Upper lobe of left lung (tissue), 6 donors: Measurements from ENCODE around the gene ADCY4. TPM values are rescaled to one million over a fixed set of nuclear protein-coding genes. Genes with fewer than 3 reads are reported as not detected.

Experiments used
- ATAC-seq, 2 donors: fragments of 200-7000 bp; cut with Tn5 transposase; one replicate each; pipeline ENCODE4 v1.9.1; 2022; ENCODE audit warnings: mild to moderate bottlenecking in 2 of 2, moderate library complexity in 2 of 2; ENCODE audit not compliant: low FRiP score in 2 of 2
- DNase-seq, 2 donors: peaks; one replicate each; pipeline ENCODE4 v3.0.0-alpha.2; 2019 to 2020
- H3K27ac ChIP-seq, 4 donors: fragments of 200-600 bp; sonication (generic); one replicate each; pipeline ENCODE4 v1.5.1; 2016 to 2019
- H3K27me3 ChIP-seq, 4 donors: fragments of 200-600 bp; sonication (generic); one replicate each; pipeline ENCODE4 v1.5.1; 2017 to 2019
- H3K36me3 ChIP-seq, 4 donors: fragments of 200-600 bp; sonication (generic); one replicate each; pipeline ENCODE4 v1.5.1; 2016 to 2019
- H3K4me1 ChIP-seq, 4 donors: fragments of 200-600 bp; sonication (generic); one replicate each; pipeline ENCODE4 v1.5.1; 2018 to 2019
- H3K4me3 ChIP-seq, 4 donors: fragments of 200-600 bp; sonication (generic); one replicate each; pipeline ENCODE4 v1.5.1; 2017 to 2019; ENCODE audit warnings: mild to moderate bottlenecking in 2 of 4, moderate library complexity in 1 of 4
- H3K9me3 ChIP-seq, 4 donors: fragments of 200-600 bp; sonication (generic); one replicate each; pipeline ENCODE4 v1.5.1; 2018 to 2019
- EP300 ChIP-seq, 4 donors: sonication (generic); formaldehyde crosslinking; IDR thresholded peaks; one replicate each; pipeline ENCODE4 v1.5.1; 2017; ENCODE audit warnings: antibody characterized with exemption in 4 of 4, control low read depth in 2 of 4
- POLR2A ChIP-seq, 4 donors: fragments of 450-650 bp; IDR thresholded peaks; one replicate each; pipeline ENCODE4 v1.5.1; 2016 to 2017; ENCODE audit warnings: antibody characterized with exemption in 4 of 4, mild to moderate bottlenecking in 2 of 4
- POLR2AphosphoS5 ChIP-seq, 2 donors: sonication (generic); formaldehyde crosslinking; IDR thresholded peaks; one replicate each; pipeline ENCODE4 v1.5.1; 2017; ENCODE audit warnings: antibody characterized with exemption in 2 of 2
- WGBS, 2 donors: methylation state at CpG; one replicate each; pipeline ENCODE4 v1.1.5; 2017 to 2018; 5-methylcytosine and 5-hydroxymethylcytosine counted together
- total RNA-seq, 6 donors: library from RNA; depleted of rRNA in 4 of 6; stranded (reverse); fragments of >200 nt in 4 of 6; gene quantifications; one replicate each; pipeline versions ENCODE4 v1.1.0 to v1.2.1, GENCODE V29; 2016 to 2021
- TF ChIP-seq, protein P1 (sequence below), 6 experiments: fragments of 450-650 bp in 4 of 6; fragments of 200-600 bp in 2 of 6; sonication (generic) in 2 of 6; IDR thresholded peaks; one replicate each; pipeline ENCODE4 v1.5.1; 2016 to 2019; ENCODE audit warnings: antibody characterized with exemption in 6 of 6
- donor health status: DM: no; HTN: no; CAD: no; lungs with moderate emphysema.
- donor health status: DM: no; HTN: yes; CAD: no; lungs with severe emphysema.

ADCY4 gene
- 100 to 1,000 TPM in 2 of 6 donors, 10 to 100 TPM in 4; 22.4 to 159 (median 43.7) TPM for total RNA-seq

DNA sequence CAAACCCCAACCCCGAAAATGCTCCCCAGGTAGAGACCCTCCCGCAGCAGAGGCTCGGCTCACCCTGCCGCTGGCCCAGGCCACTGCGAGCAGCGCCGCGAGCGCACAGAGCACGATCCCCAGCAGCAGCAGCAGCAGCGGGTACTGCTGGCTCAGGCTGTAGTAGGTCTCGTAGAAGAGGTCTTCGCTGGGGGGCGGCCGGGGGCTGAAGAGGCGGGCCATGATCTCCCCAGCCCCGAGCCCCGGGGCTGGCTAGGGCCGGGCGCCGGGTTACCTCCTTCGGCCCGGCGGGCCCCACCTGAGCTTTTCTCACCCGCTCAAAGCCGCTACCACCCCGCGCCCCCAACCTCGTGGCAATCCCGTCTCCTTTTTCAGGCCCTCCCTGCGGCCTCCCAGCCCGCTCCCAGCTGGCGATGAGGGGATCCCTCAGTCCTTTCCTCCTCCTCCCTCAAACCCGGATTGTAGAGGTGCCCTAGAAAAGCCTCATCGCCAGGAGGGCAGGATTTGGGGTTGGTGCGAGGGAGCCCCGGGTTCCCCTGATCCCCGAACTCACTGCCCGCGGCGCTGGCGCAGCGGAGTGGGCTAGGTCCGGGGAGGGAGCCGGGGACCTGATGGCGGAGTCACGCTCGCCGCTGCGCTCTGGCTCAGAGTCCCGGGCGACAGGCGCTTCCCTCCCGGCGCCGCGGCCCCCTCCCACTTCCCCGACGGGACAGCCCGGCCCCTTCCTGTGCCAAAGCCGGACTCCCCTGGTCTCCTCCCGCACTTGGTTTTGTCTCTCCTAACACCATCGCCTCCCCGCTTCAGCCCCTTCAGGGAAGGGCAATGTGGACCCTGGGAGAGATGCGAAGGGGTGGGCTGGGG, at the start of gene ADCY4:
Gene ADCY4, minus strand, starts transcription at position 641 of the 861 bp plus-strand sequence. Its CDS starts 419 bp downstream, at position 222.
- peaks cover 0 to 8% (median 0%) of the 10 kb centered on the region in 4 donors for H3K27me3 ChIP-seq
- H3K36me3 ChIP-seq = peaks cover 0 to 11% (median 3%) of the 10 kb centered on the region in 4 donors
- TF ChIP-seq POLR2A (IDR thresholded peaks at IDR 0.05) (peak in 3 of 4 donors; percentile 34 to 58 (median 56)), EP300 (IDR thresholded peaks at IDR 0.05) (no peak), POLR2AphosphoS5 (IDR thresholded peaks at IDR 0.05) (peak; percentile 62 to 79)
- H3K4me3 ChIP-seq = peak within 1 kb of the TSS; percentile 6 to 55 (median 52)
- WGBS, 2 donors = 7 to 20% methylated on average over 17 to 55 of the region's 65 CpGs
- peaks cover 52 to 78% (median 61%) of the 10 kb centered on the region in 4 donors for H3K4me1 ChIP-seq
- no peaks in the 10 kb centered on the region for H3K9me3 ChIP-seq
- DNase-seq (peak in 1 of 2 donors; percentile 89), ATAC-seq (peak in 1 of 2 donors; percentile 25)
- peak within 1 kb of the TSS; percentile 64 to 89 (median 86) for H3K27ac ChIP-seq

DNA sequence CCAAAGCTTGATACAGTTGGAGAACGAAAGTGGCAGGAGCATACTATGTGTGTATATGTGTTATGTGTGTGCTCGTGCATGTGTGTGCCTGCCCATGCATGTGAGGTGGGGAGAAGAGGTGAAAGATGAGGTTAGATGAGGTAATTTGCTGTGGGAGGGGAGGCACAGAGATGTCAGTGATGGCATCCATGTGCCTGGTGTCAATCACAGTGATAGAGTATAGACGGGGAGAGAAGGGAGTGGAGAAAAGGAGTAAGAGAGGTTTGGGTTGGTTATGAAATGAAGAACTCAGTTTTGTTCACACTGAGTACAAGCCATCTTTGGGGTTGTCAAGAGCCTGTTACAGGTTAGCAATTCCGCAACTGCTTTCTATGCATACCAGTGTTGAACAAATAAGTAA, 49.3 kb upstream of the ADCY4 start:
- Histone ChIP-seq H3K36me3 (no peaks in the 10 kb centered on the region), H3K4me3 (no peak overlapping the region), H3K9me3 (no peaks in the 10 kb centered on the region), H3K27me3 (no peaks in the 10 kb centered on the region), H3K27ac (no peak overlapping the region), H3K4me1 (peaks cover 4 to 9% (median 7%) of the 10 kb centered on the region in 4 donors)
- TF ChIP-seq POLR2AphosphoS5 (IDR thresholded peaks at IDR 0.05) (no peak), POLR2A (IDR thresholded peaks at IDR 0.05) (no peak), EP300 (IDR thresholded peaks at IDR 0.05) (no peak)
- TF ChIP-seq, protein P1, sequence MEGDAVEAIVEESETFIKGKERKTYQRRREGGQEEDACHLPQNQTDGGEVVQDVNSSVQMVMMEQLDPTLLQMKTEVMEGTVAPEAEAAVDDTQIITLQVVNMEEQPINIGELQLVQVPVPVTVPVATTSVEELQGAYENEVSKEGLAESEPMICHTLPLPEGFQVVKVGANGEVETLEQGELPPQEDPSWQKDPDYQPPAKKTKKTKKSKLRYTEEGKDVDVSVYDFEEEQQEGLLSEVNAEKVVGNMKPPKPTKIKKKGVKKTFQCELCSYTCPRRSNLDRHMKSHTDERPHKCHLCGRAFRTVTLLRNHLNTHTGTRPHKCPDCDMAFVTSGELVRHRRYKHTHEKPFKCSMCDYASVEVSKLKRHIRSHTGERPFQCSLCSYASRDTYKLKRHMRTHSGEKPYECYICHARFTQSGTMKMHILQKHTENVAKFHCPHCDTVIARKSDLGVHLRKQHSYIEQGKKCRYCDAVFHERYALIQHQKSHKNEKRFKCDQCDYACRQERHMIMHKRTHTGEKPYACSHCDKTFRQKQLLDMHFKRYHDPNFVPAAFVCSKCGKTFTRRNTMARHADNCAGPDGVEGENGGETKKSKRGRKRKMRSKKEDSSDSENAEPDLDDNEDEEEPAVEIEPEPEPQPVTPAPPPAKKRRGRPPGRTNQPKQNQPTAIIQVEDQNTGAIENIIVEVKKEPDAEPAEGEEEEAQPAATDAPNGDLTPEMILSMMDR (IDR thresholded peaks at IDR 0.05) = no peak
- no peak for DNase-seq
- ATAC-seq = no peak
- 83 to 94% methylated on average over 4 of the region's 4 CpGs for WGBS, 2 donors

DNA sequence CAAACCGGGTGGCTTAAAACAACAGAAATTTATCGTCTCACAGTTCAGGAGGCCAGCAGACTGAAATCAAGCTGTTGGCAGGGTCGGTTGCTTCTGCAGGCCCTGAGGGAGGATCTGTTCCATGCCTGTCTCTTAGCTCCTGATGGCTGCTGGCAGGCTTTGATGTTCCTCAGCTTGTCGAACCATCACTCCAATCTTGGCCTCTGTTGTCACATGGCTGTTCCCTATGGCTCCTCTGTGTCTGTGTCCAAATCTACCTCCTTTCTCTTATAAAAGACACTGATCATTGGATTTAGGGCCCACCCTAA, 47.1 kb upstream of the ADCY4 start:
- WGBS, 2 donors = 77 to 82% methylated on average over 3 to 4 of the region's 4 CpGs
- no peak overlapping the region for H3K4me3 ChIP-seq
- TF ChIP-seq, protein P1 (IDR thresholded peaks at IDR 0.05) = no peak
- TF ChIP-seq POLR2AphosphoS5 (IDR thresholded peaks at IDR 0.05) = no peak
- TF ChIP-seq EP300 (IDR thresholded peaks at IDR 0.05) = no peak
- TF ChIP-seq POLR2A (IDR thresholded peaks at IDR 0.05) = no peak
- H3K27me3 ChIP-seq = no peaks in the 10 kb centered on the region
- no peak for DNase-seq
- peaks cover 0 to 7% (median 2%) of the 10 kb centered on the region in 4 donors for H3K4me1 ChIP-seq
- no peak overlapping the region for H3K27ac ChIP-seq
- no peak for ATAC-seq
- no peaks in the 10 kb centered on the region for H3K9me3 ChIP-seq
- no peaks in the 10 kb centered on the region for H3K36me3 ChIP-seq

DNA sequence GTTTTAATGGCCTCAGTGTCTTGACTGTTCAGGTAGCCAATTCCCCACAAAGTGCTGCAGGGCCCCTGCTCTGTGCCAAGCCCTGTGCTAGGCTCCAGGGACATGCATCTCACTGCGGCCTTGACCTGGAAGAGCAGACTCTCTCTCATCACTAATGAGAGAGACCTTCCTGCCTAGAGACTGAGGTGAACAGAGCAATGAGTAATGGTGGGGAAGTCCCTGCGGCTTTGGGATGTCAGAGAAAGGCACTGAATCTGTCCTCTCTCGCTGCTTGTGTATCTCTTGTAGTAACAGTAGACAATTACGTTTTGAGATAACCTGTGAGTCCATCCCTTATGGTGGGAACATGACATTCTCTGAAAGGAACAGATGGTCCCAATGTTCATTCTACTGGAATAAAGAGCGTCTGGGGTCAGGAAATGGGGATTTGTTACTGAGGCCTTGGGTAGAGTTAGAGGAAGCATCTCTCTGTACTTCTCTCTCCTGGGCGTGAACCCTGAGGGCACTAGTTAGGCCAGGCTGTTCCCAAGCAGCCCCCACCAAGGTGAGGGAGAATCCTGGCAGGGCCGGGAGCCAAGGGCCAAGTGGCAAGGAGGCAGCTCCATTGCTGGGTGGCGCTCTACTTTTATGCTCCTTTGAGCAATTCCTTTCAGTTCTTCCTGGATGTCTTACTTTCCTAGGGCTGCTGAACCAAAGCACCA, 46.6 kb upstream of the ADCY4 start:
- no peak for ATAC-seq
- no peak overlapping the region for H3K4me3 ChIP-seq
- H3K27ac ChIP-seq = no peak overlapping the region
- TF ChIP-seq POLR2A (IDR thresholded peaks at IDR 0.05) = no peak
- TF ChIP-seq POLR2AphosphoS5 (IDR thresholded peaks at IDR 0.05) = no peak
- TF ChIP-seq EP300 (IDR thresholded peaks at IDR 0.05) = no peak
- TF ChIP-seq, protein P1 (IDR thresholded peaks at IDR 0.05) = no peak
- H3K36me3 ChIP-seq = no peaks in the 10 kb centered on the region
- no peaks in the 10 kb centered on the region for H3K9me3 ChIP-seq
- peaks cover 0 to 7% (median 2%) of the 10 kb centered on the region in 4 donors for H3K4me1 ChIP-seq
- no peak for DNase-seq
- no peaks in the 10 kb centered on the region for H3K27me3 ChIP-seq
- 87 to 92% methylated on average over 8 of the region's 8 CpGs for WGBS, 2 donors
